GOT3 (cell line): ENCODE data around the gene RERE.
"Not testable (repeated sequence)": the region's sequence is repeated elsewhere in the genome, so short reads cannot be mapped to it uniquely, and the experiment has no call there.

ENCODE experiments used
- DNase-seq: peaks from one replicate; lab custom pipeline; 2025; ENCODE audit warnings: mixed read lengths; lab: John Stamatoyannopoulos, UW

The RERE gene

GRCh38 chr1:8841395-8841794, 24.0 kb upstream of the RERE start:
- no peak for DNase-seq

- DNase-seq = no peak
Observed at GRCh38 chr1:8839990-8840389, 22.6 kb upstream of the RERE start.

- DNase-seq = no peak
Observed at GRCh38 chr1:8835941-8836643, 18.7 kb upstream of the RERE start.

GRCh38 chr1:8831340-8831739, 13.9 kb upstream of the RERE start:
- DNase-seq = no peak

GRCh38 chr1:8830732-8831131, 13.3 kb upstream of the RERE start:
- not testable (repeated sequence) for DNase-seq

- no peak for DNase-seq
Observed at GRCh38 chr1:8825985-8826481, 8.6 kb upstream of the RERE start.

GRCh38 chr1:8823295-8823664, 5.8 kb upstream of the RERE start:
- no peak for DNase-seq

GRCh38 chr1:8822373-8823294, 5.2 kb upstream of the RERE start:
- DNase-seq = no peak

- no peak for DNase-seq
Observed at GRCh38 chr1:8821084-8821483, 3.6 kb upstream of the RERE start.

GRCh38 chr1:8818789-8819188, 1.3 kb upstream of the RERE start:
- DNase-seq = not testable (repeated sequence)

- no peak for DNase-seq
Observed at GRCh38 chr1:8818325-8818775, 910 bp upstream of the RERE start.

- no peak for DNase-seq
Observed at GRCh38 chr1:8816831-8817411, 519 bp downstream of the RERE start.

- no peak for DNase-seq
Observed at GRCh38 chr1:8816264-8816663, 1.2 kb downstream of the RERE start.

- no peak for DNase-seq
Observed at GRCh38 chr1:8815582-8816151, 1.8 kb downstream of the RERE start.

GRCh38 chr1:8814865-8815264, 2.6 kb downstream of the RERE start:
- DNase-seq = no peak

- no peak for DNase-seq
Observed at GRCh38 chr1:8813991-8814390, 3.4 kb downstream of the RERE start.

- DNase-seq = no peak
Observed at GRCh38 chr1:8813016-8813763, 4.2 kb downstream of the RERE start.

- no peak for DNase-seq
Observed at GRCh38 chr1:8812081-8812480, 5.4 kb downstream of the RERE start.

GRCh38 chr1:8810987-8811386, 6.5 kb downstream of the RERE start:
- no peak for DNase-seq

- no peak for DNase-seq
Observed at GRCh38 chr1:8809342-8809736, 8.1 kb downstream of the RERE start.

GRCh38 chr1:8807004-8807403, 10.4 kb downstream of the RERE start:
- no peak for DNase-seq

- DNase-seq = no peak
Observed at GRCh38 chr1:8800416-8800815, 17.0 kb downstream of the RERE start.
